Parathyroid adenoma (tissue), 2 donors: ENCODE results near the gene ZFHX3.

Experiments
- H2AFZ ChIP-seq: fragments of 300-600 bp; sonication (generic); one replicate; pipeline ENCODE4 v1.7.0; 2017; ENCODE audit warnings: antibody characterized with exemption, mild to moderate bottlenecking
- H3K27ac ChIP-seq: fragments of 300-600 bp; sonication (generic); one replicate; pipeline ENCODE4 v1.7.0; 2017
- H3K27me3 ChIP-seq: fragments of 300-600 bp; sonication (generic); one replicate; pipeline ENCODE4 v1.7.0; 2017; ENCODE audit warnings: low read length; ENCODE audit not compliant: control insufficient read depth, insufficient read depth
- H3K36me3 ChIP-seq: fragments of 300-600 bp; sonication (generic); one replicate; pipeline ENCODE4 v1.7.0; 2017; ENCODE audit warnings: low read length; ENCODE audit not compliant: control insufficient read depth, insufficient read depth
- H3K4me1 ChIP-seq: fragments of 300-600 bp; sonication (generic); one replicate; pipeline ENCODE4 v1.7.0; 2017; ENCODE audit warnings: control low read depth
- H3K4me2 ChIP-seq: fragments of 300-600 bp; sonication (generic); one replicate; pipeline ENCODE4 v1.7.0; 2017; ENCODE audit warnings: low read length
- H3K4me3 ChIP-seq: fragments of 300-600 bp; sonication (generic); one replicate; pipeline ENCODE4 v1.7.0; 2017; ENCODE audit warnings: low read depth, low read length
- H3K79me2 ChIP-seq: fragments of 300-600 bp; sonication (generic); one replicate; pipeline ENCODE4 v1.7.0; 2017; ENCODE audit warnings: control low read depth
- H3K9ac ChIP-seq: fragments of 300-600 bp; sonication (generic); one replicate; pipeline ENCODE4 v1.7.0; 2017; ENCODE audit warnings: mild to moderate bottlenecking
- H3K9me3 ChIP-seq: fragments of 300-600 bp; sonication (generic); one replicate; pipeline ENCODE4 v1.7.0; 2017; ENCODE audit warnings: low read length; ENCODE audit not compliant: control insufficient read depth
- CTCF ChIP-seq: fragments of 300-600 bp; sonication (generic); IDR thresholded peaks from one replicate; pipeline ENCODE4 v1.7.0; 2017; ENCODE audit warnings: antibody characterized with exemption, mild to moderate bottlenecking
- donor health status: primary hyperparathyroidism.

ZFHX3 gene

GRCh38 chr16:72789921-72790320 lies 258.0 kb downstream of the ZFHX3 start:
- H3K36me3 ChIP-seq = no peaks in the 10 kb centered on the region
- no peak for TF ChIP-seq CTCF

GRCh38 chr16:72789465-72789864 lies 258.5 kb downstream of the ZFHX3 start:
- Histone ChIP-seq H3K27me3 (no peaks in the 10 kb centered on the region), H3K9me3 (no peaks in the 10 kb centered on the region), H3K27ac (no peak overlapping the region), H3K36me3 (no peaks in the 10 kb centered on the region), H3K79me2 (peaks cover 2% of the 10 kb centered on the region), H3K4me2 (no peak overlapping the region), H3K4me3 (no peak overlapping the region), H3K4me1 (no peaks in the 10 kb centered on the region), H3K9ac (no peak overlapping the region), H2AFZ (no peak overlapping the region)
- no peak for TF ChIP-seq CTCF

More at GRCh38 chr16:72789921-72790320, 258.0 kb downstream of the ZFHX3 start:
- Histone ChIP-seq H3K27me3 (no peaks in the 10 kb centered on the region), H3K27ac (no peak overlapping the region), H3K4me1 (no peaks in the 10 kb centered on the region), H2AFZ (no peak overlapping the region), H3K9ac (no peak overlapping the region), H3K4me2 (no peak overlapping the region), H3K9me3 (no peaks in the 10 kb centered on the region), H3K79me2 (peaks cover 2% of the 10 kb centered on the region), H3K4me3 (no peak overlapping the region)

GRCh38 chr16:72788269-72788809 lies 259.6 kb downstream of the ZFHX3 start:
- TF ChIP-seq CTCF = no peak
- Histone ChIP-seq H2AFZ (no peak overlapping the region), H3K36me3 (no peaks in the 10 kb centered on the region), H3K9ac (no peak overlapping the region), H3K9me3 (no peaks in the 10 kb centered on the region), H3K4me2 (no peak overlapping the region), H3K4me1 (peaks cover 5% of the 10 kb centered on the region), H3K4me3 (no peak overlapping the region), H3K27me3 (no peaks in the 10 kb centered on the region), H3K79me2 (no peaks in the 10 kb centered on the region), H3K27ac (no peak overlapping the region)

GRCh38 chr16:72787514-72788268 lies 260.2 kb downstream of the ZFHX3 start:
- no peak for TF ChIP-seq CTCF
- Histone ChIP-seq H3K4me3 (no peak overlapping the region), H3K4me1 (peaks cover 5% of the 10 kb centered on the region), H3K4me2 (no peak overlapping the region), H3K9ac (no peak overlapping the region), H2AFZ (no peak overlapping the region), H3K79me2 (no peaks in the 10 kb centered on the region), H3K27me3 (no peaks in the 10 kb centered on the region), H3K27ac (no peak overlapping the region), H3K9me3 (no peaks in the 10 kb centered on the region), H3K36me3 (no peaks in the 10 kb centered on the region)

DNA sequence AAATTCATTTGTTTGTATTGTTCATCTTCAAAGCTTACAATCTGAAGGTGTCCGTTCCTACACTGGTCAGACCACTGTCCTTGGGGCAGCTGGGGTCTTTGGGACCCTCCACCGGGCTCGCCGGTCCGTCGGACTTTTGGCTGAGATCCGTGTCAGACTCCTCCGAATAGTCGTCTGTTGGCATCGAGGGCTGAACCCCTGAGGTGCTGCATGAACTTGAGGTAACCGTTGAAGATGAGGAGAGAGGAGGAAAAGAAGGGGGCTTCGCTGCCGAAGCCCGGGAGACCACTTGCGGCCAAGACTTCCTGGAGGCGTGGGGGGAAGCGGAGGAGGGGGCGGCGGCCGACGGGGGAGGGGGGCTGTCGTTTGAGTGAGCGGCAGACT lies 260.8 kb downstream of the ZFHX3 start:
- Histone ChIP-seq H3K4me3 (no peak overlapping the region), H3K27me3 (no peaks in the 10 kb centered on the region), H2AFZ (no peak overlapping the region), H3K9me3 (no peaks in the 10 kb centered on the region), H3K4me2 (no peak overlapping the region), H3K4me1 (peaks cover 5% of the 10 kb centered on the region), H3K9ac (no peak overlapping the region), H3K36me3 (no peaks in the 10 kb centered on the region), H3K27ac (no peak overlapping the region), H3K79me2 (no peaks in the 10 kb centered on the region)
- TF ChIP-seq CTCF = no peak
